ENCODE measurements around the gene TUBA3D.
"Not testable (repeated sequence)": the region's sequence is repeated elsewhere in the genome, so short reads cannot be mapped to it uniquely, and the experiment has no call there.

The TUBA3D gene

GRCh38 chr2:131470944-131471343, 5.0 kb upstream of the TUBA3D start:
- H3K4me1 ChIP-seq (ENCODE audit: control insufficient read depth, insufficient read depth, low read length); H3K9ac ChIP-seq (ENCODE audit: low read length in 2 of 2); H3K27me3 ChIP-seq (ENCODE audit: control insufficient read depth in 1 of 2, insufficient read depth in 2 of 2, low read length in 2 of 2); H3K9me3 ChIP-seq (ENCODE audit: control insufficient read depth in 2 of 2, low read length in 2 of 2); H3K4me3 ChIP-seq (ENCODE audit: low read length in 2 of 2); H3K27ac ChIP-seq (ENCODE audit: low read length); H3K36me3 ChIP-seq (ENCODE audit: control insufficient read depth in 2 of 2, insufficient read depth in 2 of 2, low read length in 2 of 2): not testable (repeated sequence)

GRCh38 chr2:131471624-131472023, 4.3 kb upstream of the TUBA3D start:
- H3K9me3 ChIP-seq (ENCODE audit: control insufficient read depth in 2 of 2, low read length in 2 of 2); H3K36me3 ChIP-seq (ENCODE audit: control insufficient read depth in 2 of 2, insufficient read depth in 2 of 2, low read length in 2 of 2); H3K4me3 ChIP-seq (ENCODE audit: low read length in 2 of 2); H3K27me3 ChIP-seq (ENCODE audit: control insufficient read depth in 1 of 2, insufficient read depth in 2 of 2, low read length in 2 of 2); H3K9ac ChIP-seq (ENCODE audit: low read length in 2 of 2); H3K27ac ChIP-seq (ENCODE audit: low read length); H3K4me1 ChIP-seq (ENCODE audit: control insufficient read depth, insufficient read depth, low read length): not testable (repeated sequence)

- not testable (repeated sequence) for H3K27me3 ChIP-seq (ENCODE audit: control insufficient read depth in 1 of 2, insufficient read depth in 2 of 2, low read length in 2 of 2)
These were observed 2.7 kb upstream of the TUBA3D start for GRCh38 chr2:131473266-131473665.

GRCh38 chr2:131476363-131476762, 444 bp downstream of the TUBA3D start:
- H3K27ac ChIP-seq (ENCODE audit: low read length); H3K27me3 ChIP-seq (ENCODE audit: control insufficient read depth in 1 of 2, insufficient read depth in 2 of 2, low read length in 2 of 2); H3K9ac ChIP-seq (ENCODE audit: low read length in 2 of 2); H3K4me1 ChIP-seq (ENCODE audit: control insufficient read depth, insufficient read depth, low read length); H3K4me3 ChIP-seq (ENCODE audit: low read length in 2 of 2); H3K9me3 ChIP-seq (ENCODE audit: control insufficient read depth in 2 of 2, low read length in 2 of 2); H3K36me3 ChIP-seq (ENCODE audit: control insufficient read depth in 2 of 2, insufficient read depth in 2 of 2, low read length in 2 of 2): not testable (repeated sequence)

More at GRCh38 chr2:131473266-131473665, 2.7 kb upstream of the TUBA3D start:
- H3K36me3 ChIP-seq (ENCODE audit: control insufficient read depth in 2 of 2, insufficient read depth in 2 of 2, low read length in 2 of 2); H3K27ac ChIP-seq (ENCODE audit: low read length); H3K9ac ChIP-seq (ENCODE audit: low read length in 2 of 2); H3K4me1 ChIP-seq (ENCODE audit: control insufficient read depth, insufficient read depth, low read length); H3K9me3 ChIP-seq (ENCODE audit: control insufficient read depth in 2 of 2, low read length in 2 of 2); H3K4me3 ChIP-seq (ENCODE audit: low read length in 2 of 2): not testable (repeated sequence)

- H3K36me3 ChIP-seq (ENCODE audit: control insufficient read depth in 2 of 2, insufficient read depth in 2 of 2, low read length in 2 of 2); H3K4me1 ChIP-seq (ENCODE audit: control insufficient read depth, insufficient read depth, low read length); H3K27me3 ChIP-seq (ENCODE audit: control insufficient read depth in 1 of 2, insufficient read depth in 2 of 2, low read length in 2 of 2); H3K9ac ChIP-seq (ENCODE audit: low read length in 2 of 2); H3K9me3 ChIP-seq (ENCODE audit: control insufficient read depth in 2 of 2, low read length in 2 of 2); H3K4me3 ChIP-seq (ENCODE audit: low read length in 2 of 2); H3K27ac ChIP-seq (ENCODE audit: low read length): not testable (repeated sequence)
These were observed 1.3 kb downstream of the TUBA3D start for GRCh38 chr2:131477227-131477626.

- H3K4me3 ChIP-seq (ENCODE audit: low read length in 2 of 2); H3K4me1 ChIP-seq (ENCODE audit: control insufficient read depth, insufficient read depth, low read length); H3K27ac ChIP-seq (ENCODE audit: low read length); H3K27me3 ChIP-seq (ENCODE audit: control insufficient read depth in 1 of 2, insufficient read depth in 2 of 2, low read length in 2 of 2); H3K9me3 ChIP-seq (ENCODE audit: control insufficient read depth in 2 of 2, low read length in 2 of 2); H3K36me3 ChIP-seq (ENCODE audit: control insufficient read depth in 2 of 2, insufficient read depth in 2 of 2, low read length in 2 of 2); H3K9ac ChIP-seq (ENCODE audit: low read length in 2 of 2): not testable (repeated sequence)
These were observed 2.3 kb downstream of the TUBA3D start for GRCh38 chr2:131478074-131478849.

- not testable (repeated sequence) for H3K4me3 ChIP-seq (ENCODE audit: low read length in 2 of 2); H3K27ac ChIP-seq (ENCODE audit: low read length); H3K9ac ChIP-seq (ENCODE audit: low read length in 2 of 2); H3K27me3 ChIP-seq (ENCODE audit: control insufficient read depth in 1 of 2, insufficient read depth in 2 of 2, low read length in 2 of 2); H3K4me1 ChIP-seq (ENCODE audit: control insufficient read depth, insufficient read depth, low read length); H3K9me3 ChIP-seq (ENCODE audit: control insufficient read depth in 2 of 2, low read length in 2 of 2); H3K36me3 ChIP-seq (ENCODE audit: control insufficient read depth in 2 of 2, insufficient read depth in 2 of 2, low read length in 2 of 2)
These were observed 3.0 kb downstream of the TUBA3D start for GRCh38 chr2:131478850-131479461.

- not testable (repeated sequence) for H3K9ac ChIP-seq (ENCODE audit: low read length in 2 of 2); H3K27ac ChIP-seq (ENCODE audit: low read length); H3K4me1 ChIP-seq (ENCODE audit: control insufficient read depth, insufficient read depth, low read length); H3K27me3 ChIP-seq (ENCODE audit: control insufficient read depth in 1 of 2, insufficient read depth in 2 of 2, low read length in 2 of 2); H3K36me3 ChIP-seq (ENCODE audit: control insufficient read depth in 2 of 2, insufficient read depth in 2 of 2, low read length in 2 of 2); H3K4me3 ChIP-seq (ENCODE audit: low read length in 2 of 2); H3K9me3 ChIP-seq (ENCODE audit: control insufficient read depth in 2 of 2, low read length in 2 of 2)
These were observed 4.4 kb downstream of the TUBA3D start for GRCh38 chr2:131480351-131480750.

GRCh38 chr2:131482506-131483155, 6.7 kb downstream of the TUBA3D start:
- H3K9ac ChIP-seq (ENCODE audit: low read length in 2 of 2); H3K9me3 ChIP-seq (ENCODE audit: control insufficient read depth in 2 of 2, low read length in 2 of 2); H3K27ac ChIP-seq (ENCODE audit: low read length); H3K27me3 ChIP-seq (ENCODE audit: control insufficient read depth in 1 of 2, insufficient read depth in 2 of 2, low read length in 2 of 2); H3K36me3 ChIP-seq (ENCODE audit: control insufficient read depth in 2 of 2, insufficient read depth in 2 of 2, low read length in 2 of 2); H3K4me1 ChIP-seq (ENCODE audit: control insufficient read depth, insufficient read depth, low read length); H3K4me3 ChIP-seq (ENCODE audit: low read length in 2 of 2): not testable (repeated sequence)

GRCh38 chr2:131483981-131484820, 8.3 kb downstream of the TUBA3D start:
- H3K4me3 ChIP-seq (ENCODE audit: low read length in 2 of 2); H3K4me1 ChIP-seq (ENCODE audit: control insufficient read depth, insufficient read depth, low read length); H3K27ac ChIP-seq (ENCODE audit: low read length); H3K36me3 ChIP-seq (ENCODE audit: control insufficient read depth in 2 of 2, insufficient read depth in 2 of 2, low read length in 2 of 2); H3K9ac ChIP-seq (ENCODE audit: low read length in 2 of 2); H3K27me3 ChIP-seq (ENCODE audit: control insufficient read depth in 1 of 2, insufficient read depth in 2 of 2, low read length in 2 of 2); H3K9me3 ChIP-seq (ENCODE audit: control insufficient read depth in 2 of 2, low read length in 2 of 2): not testable (repeated sequence)
